Transverse colon (tissue), 3 donors: Measurements from ENCODE around the gene ADM2.

ENCODE experiments used
- CTCF ChIP-seq, 5 experiments: fragments of 200-600 bp in 3 of 5; fragments of 450-650 bp in 2 of 5; sonication (generic) in 3 of 5; IDR thresholded peaks; 1 replicate in 2 of 5; 2 replicates in 3 of 5; pipeline ENCODE4 v1.5.1; 2016 to 2017; ENCODE audit warnings: antibody characterized with exemption in 5 of 5, inconsistent platforms in 3 of 5, mild to moderate bottlenecking in 2 of 5, moderate library complexity in 1 of 5
- EP300 ChIP-seq: sonication (generic); formaldehyde crosslinking; IDR thresholded peaks from one replicate; pipeline ENCODE4 v1.6.1; 2017; ENCODE audit warnings: antibody characterized with exemption, low read depth

- no peak for TF ChIP-seq CTCF (IDR thresholded peaks at IDR 0.05)
- TF ChIP-seq EP300 = no peak
These were observed 19.8 kb upstream of the ADM2 start for GRCh38 chr22:50461536-50461935.
